MCF 10A (cell line): ENCODE measurements around the gene TMEM114. TPM values are rescaled to one million over a fixed set of nuclear protein-coding genes. Genes with fewer than 3 reads are reported as not detected.

Experiments
- BruUV-seq: library from RNA; stranded (reverse); fragments of 400-500 nt; replicated peaks from 2 replicates; lab custom pipeline; 2021; lab: Mats Ljungman, UMichigan
- CTCF ChIA-PET: fragments of 300-600 bp; sonication (Branson Sonifier 250); formaldehyde crosslinking; extraction: SDS; loops from one replicate; lab custom pipeline; 2021; ENCODE audit warnings: antibody characterized with exemption, inconsistent platforms; lab: Yijun Ruan, JAX
- POLR2A ChIA-PET: fragments of 300-600, 350-650 bp; sonication (Branson Sonifier 250); formaldehyde crosslinking; extraction: SDS; loops from one replicate; lab custom pipeline; 2020; ENCODE audit warnings: antibody characterized with exemption, inconsistent platforms; lab: Yijun Ruan, JAX
- DNase-seq: peaks from one replicate; pipeline ENCODE4 v3.0.0-alpha.2; 2018; ENCODE audit not compliant: unreplicated experiment
- H3K27ac Mint-ChIP-seq: one replicate; pipeline ENCODE4 v1.8.0; 2022; ENCODE audit warnings: mild to moderate bottlenecking, low read depth, mixed read lengths; ENCODE audit not compliant: unreplicated experiment
- H3K27me3 Mint-ChIP-seq: one replicate; pipeline ENCODE4 v1.8.0; 2022; ENCODE audit warnings: mixed read lengths; ENCODE audit not compliant: insufficient read depth, unreplicated experiment
- H3K36me3 Mint-ChIP-seq: one replicate; pipeline ENCODE4 v1.8.0; 2022; ENCODE audit warnings: mild to moderate bottlenecking, moderate library complexity, mixed read lengths; ENCODE audit not compliant: insufficient read depth, unreplicated experiment
- H3K4me1 Mint-ChIP-seq: one replicate; pipeline ENCODE4 v1.8.0; 2022; ENCODE audit warnings: mixed read lengths; ENCODE audit not compliant: insufficient read depth, unreplicated experiment
- H3K4me3 Mint-ChIP-seq: one replicate; pipeline ENCODE4 v1.8.0; 2022; ENCODE audit warnings: mild to moderate bottlenecking, moderate library complexity, mixed read lengths; ENCODE audit not compliant: unreplicated experiment
- H3K9me3 Mint-ChIP-seq: one replicate; pipeline ENCODE4 v1.8.0; 2022; ENCODE audit warnings: mixed read lengths; ENCODE audit not compliant: unreplicated experiment
- intact Hi-C: fragments of 100-400 bp; cut with micrococcal nuclease; formaldehyde crosslinking; loops from 2 replicates; pipeline ENCODE4 v1.14.1; 2022
- total RNA-seq: library from RNA; stranded (reverse); gene quantifications from 2 replicates; pipeline ENCODE4 v1.2.3, GENCODE V29; 2022
- TF ChIP-seq, protein P1 (sequence below): fragments of 200-600 bp; IDR thresholded peaks from one replicate; pipeline ENCODE4 v1.8.0; 2022; ENCODE audit warnings: antibody characterized with exemption, mild to moderate bottlenecking; ENCODE audit not compliant: unreplicated experiment

TMEM114 gene
- total RNA-seq, 1 experiment from 2014 or later, result not detected

DNA sequence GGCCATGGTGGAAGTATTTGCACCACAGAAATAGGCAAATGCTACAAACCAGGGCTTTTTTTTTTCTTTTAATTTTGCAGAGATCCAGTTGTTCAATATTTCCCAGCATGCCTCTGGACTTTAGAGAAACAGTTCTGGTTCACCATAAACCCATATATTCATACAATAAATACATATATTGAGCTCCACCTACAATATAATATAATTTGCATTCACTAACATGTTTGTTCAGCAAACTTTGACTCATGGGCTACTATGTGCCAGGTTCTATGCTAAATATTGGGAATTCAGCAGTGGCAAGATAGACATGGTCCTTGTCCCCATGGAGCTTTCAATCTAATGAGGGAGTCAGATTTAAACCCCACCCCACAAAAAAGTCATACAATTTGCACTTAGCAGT, 3.2 kb downstream of the TMEM114 start:
- TF ChIP-seq, protein P1, sequence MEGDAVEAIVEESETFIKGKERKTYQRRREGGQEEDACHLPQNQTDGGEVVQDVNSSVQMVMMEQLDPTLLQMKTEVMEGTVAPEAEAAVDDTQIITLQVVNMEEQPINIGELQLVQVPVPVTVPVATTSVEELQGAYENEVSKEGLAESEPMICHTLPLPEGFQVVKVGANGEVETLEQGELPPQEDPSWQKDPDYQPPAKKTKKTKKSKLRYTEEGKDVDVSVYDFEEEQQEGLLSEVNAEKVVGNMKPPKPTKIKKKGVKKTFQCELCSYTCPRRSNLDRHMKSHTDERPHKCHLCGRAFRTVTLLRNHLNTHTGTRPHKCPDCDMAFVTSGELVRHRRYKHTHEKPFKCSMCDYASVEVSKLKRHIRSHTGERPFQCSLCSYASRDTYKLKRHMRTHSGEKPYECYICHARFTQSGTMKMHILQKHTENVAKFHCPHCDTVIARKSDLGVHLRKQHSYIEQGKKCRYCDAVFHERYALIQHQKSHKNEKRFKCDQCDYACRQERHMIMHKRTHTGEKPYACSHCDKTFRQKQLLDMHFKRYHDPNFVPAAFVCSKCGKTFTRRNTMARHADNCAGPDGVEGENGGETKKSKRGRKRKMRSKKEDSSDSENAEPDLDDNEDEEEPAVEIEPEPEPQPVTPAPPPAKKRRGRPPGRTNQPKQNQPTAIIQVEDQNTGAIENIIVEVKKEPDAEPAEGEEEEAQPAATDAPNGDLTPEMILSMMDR, result no peak
- intact Hi-C loops, result no loop called here
- H3K9me3 Mint-ChIP-seq, result no peaks in the 10 kb centered on the region
- CTCF ChIA-PET, result interaction anchor here (0.5 to 0.6 kb wide), 2 partner anchors 387 to 1562 kb away, joined by 3 to 5 read pairs; no protein-coding TSS in a partner anchor
- no peak overlapping the region for H3K27ac Mint-ChIP-seq
- no peaks in the 10 kb centered on the region for H3K36me3 Mint-ChIP-seq
- POLR2A ChIA-PET, result interaction anchor here (0.6 kb wide), 1 partner anchor 422 kb away, joined by 3 read pairs; no protein-coding TSS in a partner anchor
- no peaks in the 10 kb centered on the region for H3K4me1 Mint-ChIP-seq
- DNase-seq, result no peak
- no peak overlapping the region for H3K4me3 Mint-ChIP-seq
- H3K27me3 Mint-ChIP-seq, result peaks cover 10% of the 10 kb centered on the region
- no TSS peak for BruUV-seq

- no peak overlapping the region for H3K27ac Mint-ChIP-seq
- DNase-seq, result no peak
- H3K27me3 Mint-ChIP-seq, result peaks cover 10% of the 10 kb centered on the region
- intact Hi-C loops, result no loop called here
- H3K4me3 Mint-ChIP-seq, result no peak overlapping the region
- H3K9me3 Mint-ChIP-seq, result no peaks in the 10 kb centered on the region
- no TSS peak for BruUV-seq
- CTCF ChIA-PET, result interaction anchor here (0.7 to 1.8 kb wide), 6 partner anchors 12 to 74 kb away, joined by 3 to 6 read pairs (median 4); no protein-coding TSS in a partner anchor
- TF ChIP-seq, protein P1, result no peak
- H3K36me3 Mint-ChIP-seq, result no peaks in the 10 kb centered on the region
- no peaks in the 10 kb centered on the region for H3K4me1 Mint-ChIP-seq
- POLR2A ChIA-PET, result no interaction called here
These were observed 4.5 kb downstream of the TMEM114 start for GRCh38 chr16:8585857-8586256.

GRCh38 chr16:8585041-8585440, 5.3 kb downstream of the TMEM114 start:
- CTCF ChIA-PET, result interaction anchor here (0.8 to 2.4 kb wide), 5 partner anchors 11 to 69 kb away, joined by 3 to 27 read pairs (median 6); no protein-coding TSS in a partner anchor
- intact Hi-C loops, result no loop called here
- H3K4me3 Mint-ChIP-seq, result no peak overlapping the region

DNA sequence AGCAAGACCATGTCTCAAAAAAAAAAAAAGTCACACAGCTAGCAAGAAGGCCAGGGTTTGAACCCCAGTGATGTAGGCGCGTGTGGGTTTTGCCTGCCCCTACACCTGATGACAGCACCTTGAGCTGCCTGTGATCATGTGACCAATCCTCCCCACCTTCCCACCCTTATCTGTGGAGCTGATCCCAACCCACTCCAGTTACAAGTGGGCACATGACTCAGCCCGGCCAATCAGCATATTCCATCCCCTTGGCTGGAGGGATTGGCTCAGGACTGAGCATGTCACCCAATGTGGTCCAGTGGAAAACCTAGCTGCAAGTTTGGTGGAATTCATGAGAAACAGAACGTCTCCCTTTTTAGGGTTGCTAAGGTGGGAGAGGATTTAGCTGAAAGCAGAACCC, 6.6 kb downstream of the TMEM114 start:
- no TSS peak for BruUV-seq
- H3K36me3 Mint-ChIP-seq, result no peaks in the 10 kb centered on the region
- TF ChIP-seq, protein P1, result no peak
- no peak overlapping the region for H3K27ac Mint-ChIP-seq
- POLR2A ChIA-PET, result no interaction called here
- H3K27me3 Mint-ChIP-seq, result peaks cover 5% of the 10 kb centered on the region
- H3K9me3 Mint-ChIP-seq, result no peaks in the 10 kb centered on the region
- intact Hi-C loops, result no loop called here
- DNase-seq, result no peak
- H3K4me1 Mint-ChIP-seq, result no peaks in the 10 kb centered on the region
- CTCF ChIA-PET, result interaction anchor here (0.9 to 2.4 kb wide), 7 partner anchors 10 to 208 kb away, joined by 3 to 27 read pairs (median 3); no protein-coding TSS in a partner anchor
- H3K4me3 Mint-ChIP-seq, result no peak overlapping the region

More at GRCh38 chr16:8585041-8585440, 5.3 kb downstream of the TMEM114 start:
- POLR2A ChIA-PET, result no interaction called here
- BruUV-seq, result no TSS peak
- Mint-ChIP-seq H3K36me3 (no peaks in the 10 kb centered on the region), H3K27ac (no peak overlapping the region), H3K9me3 (no peaks in the 10 kb centered on the region), H3K27me3 (peaks cover 10% of the 10 kb centered on the region), H3K4me1 (no peaks in the 10 kb centered on the region)
- TF ChIP-seq, protein P1, result no peak
- no peak for DNase-seq
